Thymus (tissue), 11 donors: Measurements from ENCODE around the gene TFDP1. TPM values are rescaled to one million over a fixed set of nuclear protein-coding genes. Genes with fewer than 3 reads are reported as not detected.
"Not testable (repeated sequence)": the region's sequence is repeated elsewhere in the genome, so short reads cannot be mapped to it uniquely, and the experiment has no call there.

ENCODE experiments used
- DNase-seq, 9 donors: peaks; one replicate each; pipeline ENCODE4 v3.0.0-alpha.2; 2013; ENCODE audit warnings: low spot score in 9 of 9, low read depth in 6 of 9, missing footprints in 1 of 9
- H3K27ac ChIP-seq, 2 donors: one replicate each; pipeline ENCODE4 v1.5.1; 2013; ENCODE audit warnings: control low read depth in 1 of 2, low read depth in 1 of 2, low read length in 1 of 2, mild to moderate bottlenecking in 1 of 2, moderate library complexity in 1 of 2
- H3K27me3 ChIP-seq, 2 donors: one replicate each; pipeline ENCODE4 v1.5.1; 2013; ENCODE audit warnings: low read length in 1 of 2; ENCODE audit not compliant: control insufficient read depth in 2 of 2, insufficient read depth in 1 of 2
- H3K36me3 ChIP-seq, 2 donors: one replicate each; pipeline ENCODE4 v1.5.1; 2013; ENCODE audit warnings: low read length in 1 of 2, mild to moderate bottlenecking in 1 of 2, moderate library complexity in 1 of 2; ENCODE audit not compliant: control insufficient read depth in 2 of 2, insufficient read depth in 2 of 2
- H3K4me1 ChIP-seq, 2 donors: one replicate each; pipeline ENCODE4 v1.5.1; 2013; ENCODE audit warnings: low read length in 2 of 2; ENCODE audit not compliant: control insufficient read depth in 2 of 2, insufficient read depth in 2 of 2
- H3K4me3 ChIP-seq, 2 donors: one replicate each; pipeline ENCODE4 v1.5.1; 2013; ENCODE audit warnings: low read length in 2 of 2, control low read depth in 1 of 2, mild to moderate bottlenecking in 1 of 2
- H3K9me3 ChIP-seq, 2 donors: one replicate each; pipeline ENCODE4 v1.5.1; 2013; ENCODE audit warnings: low read length in 1 of 2, mild to moderate bottlenecking in 1 of 2; ENCODE audit not compliant: control insufficient read depth in 2 of 2, insufficient read depth in 1 of 2
- WGBS: extraction: QIAGEN DNeasy Blood & Tissue Kit; methylation state at CpG from one replicate; pipeline ENCODE4 v1.1.7; 2013; 5-methylcytosine and 5-hydroxymethylcytosine counted together
- polyA plus RNA-seq: library from polyadenylated mRNA; stranded (reverse); fragments of 200-250 nt; gene quantifications from one replicate; pipeline ENCODE4 v1.2.3, GENCODE V29; 2013
- total RNA-seq: library from RNA; stranded (reverse); fragments of 120-200 nt; gene quantifications from one replicate; pipeline ENCODE4 v1.2.4, GENCODE V29; 2013
- donor health status: healthy.

The TFDP1 gene
- total and polyA plus RNA-seq, 2 donors, result 30.0 to 46.3 TPM

GRCh38 chr13:113589251-113589960 lies 4.9 kb downstream of the TFDP1 start:
- Histone ChIP-seq H3K27me3 (no peaks in the 10 kb centered on the region), H3K4me1 (peaks cover 16 to 26% of the 10 kb centered on the region in 2 donors), H3K36me3 (peaks cover 29 to 47% of the 10 kb centered on the region in 2 donors), H3K4me3 (no peak overlapping the region), H3K9me3 (peaks cover 0 to 22% of the 10 kb centered on the region in 2 donors), H3K27ac (no peak overlapping the region)
- 98% methylated on average over 18 of the region's 18 CpGs for WGBS
- no peak for DNase-seq

DNA sequence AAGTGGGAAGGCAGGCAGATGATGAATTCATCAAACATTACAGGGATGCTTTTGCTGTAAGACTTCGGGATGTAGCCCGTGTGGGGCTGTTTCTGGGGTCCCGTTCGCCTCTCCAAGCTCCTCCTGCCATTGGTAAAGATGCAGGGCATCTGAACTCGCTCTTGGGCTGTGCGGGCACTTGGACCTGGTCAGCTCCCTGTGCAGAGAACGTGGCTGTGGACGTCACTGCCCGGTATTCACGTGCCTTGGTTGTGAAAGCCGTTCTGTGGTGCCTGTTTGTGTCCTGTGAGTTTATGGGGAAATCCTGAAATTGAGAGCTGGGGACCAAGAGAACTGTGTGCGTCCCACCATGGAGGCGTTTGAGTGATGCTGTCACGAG lies 5.4 kb downstream of the TFDP1 start:
- DNase-seq, result no peak
- 98% methylated on average over 14 of the region's 14 CpGs for WGBS

GRCh38 chr13:113591750-113592149 lies 7.2 kb downstream of the TFDP1 start:
- no peaks in the 10 kb centered on the region for H3K27me3 ChIP-seq
- no peak overlapping the region for H3K4me3 ChIP-seq
- 97% methylated on average over 11 of the region's 11 CpGs for WGBS
- no peak for DNase-seq
- H3K9me3 ChIP-seq, result peaks cover 0 to 24% of the 10 kb centered on the region in 2 donors
- H3K4me1 ChIP-seq, result peaks cover 4 to 15% of the 10 kb centered on the region in 2 donors
- H3K27ac ChIP-seq, result no peak overlapping the region
- H3K36me3 ChIP-seq, result peaks cover 42 to 56% of the 10 kb centered on the region in 2 donors

More for the DNA sequence above, 5.4 kb downstream of the TFDP1 start:
- H3K27me3 ChIP-seq, result no peaks in the 10 kb centered on the region
- peaks cover 30 to 47% of the 10 kb centered on the region in 2 donors for H3K36me3 ChIP-seq
- no peak overlapping the region for H3K27ac ChIP-seq
- H3K4me1 ChIP-seq, result peaks cover 16 to 26% of the 10 kb centered on the region in 2 donors
- peaks cover 0 to 22% of the 10 kb centered on the region in 2 donors for H3K9me3 ChIP-seq
- no peak overlapping the region for H3K4me3 ChIP-seq

DNA sequence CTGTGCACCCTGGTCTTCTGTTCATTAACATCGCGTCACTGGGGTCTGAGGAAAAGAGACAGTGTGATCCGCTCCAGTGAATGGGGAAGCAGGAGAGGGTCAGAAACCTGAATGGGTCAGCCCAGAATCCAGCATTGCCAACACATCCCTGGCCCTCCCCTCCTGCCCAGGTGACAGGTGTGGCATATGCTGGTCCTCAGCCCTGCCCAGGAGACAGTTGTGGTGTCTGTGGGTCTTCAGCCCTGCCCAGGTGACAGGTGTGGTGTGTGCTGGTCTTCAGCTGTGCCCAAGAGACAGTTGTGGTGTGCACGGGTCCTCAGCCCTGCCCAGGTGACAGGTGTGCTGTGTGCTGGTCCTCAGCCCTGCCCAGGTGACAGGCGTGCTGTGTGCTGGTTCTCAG lies 8.0 kb downstream of the TFDP1 start:
- Histone ChIP-seq H3K4me3 (no peak overlapping the region), H3K36me3 (peaks cover 50 to 59% of the 10 kb centered on the region in 2 donors), H3K27ac (no peak overlapping the region), H3K27me3 (no peaks in the 10 kb centered on the region), H3K9me3 (peaks cover 0 to 29% of the 10 kb centered on the region in 2 donors), H3K4me1 (peaks cover 0 to 9% of the 10 kb centered on the region in 2 donors)
- DNase-seq, result no peak
- WGBS, result 99% methylated on average over 5 of the region's 5 CpGs

DNA sequence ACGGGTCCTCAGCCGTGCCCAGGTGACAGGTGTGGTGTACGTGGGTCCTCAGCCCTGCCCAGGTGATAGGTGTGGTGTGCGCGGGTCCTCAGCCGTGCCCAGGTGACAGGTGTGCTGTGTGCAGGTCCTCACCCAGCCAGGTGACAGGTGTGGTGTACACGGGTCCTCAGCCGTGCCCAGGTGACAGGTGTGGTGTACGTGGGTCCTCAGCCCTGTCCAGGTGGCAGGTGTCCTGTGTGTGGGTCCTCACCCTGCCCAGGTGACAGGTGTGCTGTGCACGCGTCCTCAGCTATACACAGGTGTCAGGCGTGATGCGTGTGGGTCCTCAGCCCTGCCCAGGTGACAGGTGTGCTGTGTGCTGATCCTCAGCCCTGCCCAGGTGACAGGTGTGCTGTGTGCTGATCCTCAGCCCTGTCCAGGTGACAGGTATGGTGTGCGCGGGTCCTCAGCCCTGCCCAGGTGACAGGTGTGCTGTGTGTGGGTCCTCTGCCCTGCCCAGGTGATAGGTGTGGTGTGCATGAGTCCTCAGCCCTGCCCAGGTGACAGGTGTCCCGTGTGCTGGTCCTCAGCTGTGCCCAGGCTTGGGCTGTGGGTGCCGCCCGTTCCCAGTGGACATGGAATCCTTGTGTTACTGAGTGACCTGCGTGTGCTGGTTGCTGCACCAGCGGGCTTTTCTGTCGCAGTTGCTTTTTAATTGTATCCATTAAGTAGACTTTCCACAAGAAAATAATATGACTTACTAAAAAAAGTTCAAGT lies 9.7 kb downstream of the TFDP1 start:
- not testable (repeated sequence) for H3K27me3 ChIP-seq, H3K4me3 ChIP-seq, H3K27ac ChIP-seq, H3K4me1 ChIP-seq, DNase-seq
- WGBS, result 98% methylated on average over 21 of the region's 21 CpGs
- peaks cover 0 to 35% of the 10 kb centered on the region in 2 donors for H3K9me3 ChIP-seq
- H3K36me3 ChIP-seq, result peaks cover 46 to 52% of the 10 kb centered on the region in 2 donors

GRCh38 chr13:113595131-113595530 lies 10.6 kb downstream of the TFDP1 start:
- H3K4me3 ChIP-seq, result no peak overlapping the region
- peaks cover 46 to 56% of the 10 kb centered on the region in 2 donors for H3K36me3 ChIP-seq
- no peaks in the 10 kb centered on the region for H3K27me3 ChIP-seq
- no peak overlapping the region for H3K27ac ChIP-seq
- DNase-seq, result no peak
- WGBS, result 98% methylated on average over 8 of the region's 8 CpGs
- H3K4me1 ChIP-seq, result no peaks in the 10 kb centered on the region
- peaks cover 0 to 40% of the 10 kb centered on the region in 2 donors for H3K9me3 ChIP-seq

DNA sequence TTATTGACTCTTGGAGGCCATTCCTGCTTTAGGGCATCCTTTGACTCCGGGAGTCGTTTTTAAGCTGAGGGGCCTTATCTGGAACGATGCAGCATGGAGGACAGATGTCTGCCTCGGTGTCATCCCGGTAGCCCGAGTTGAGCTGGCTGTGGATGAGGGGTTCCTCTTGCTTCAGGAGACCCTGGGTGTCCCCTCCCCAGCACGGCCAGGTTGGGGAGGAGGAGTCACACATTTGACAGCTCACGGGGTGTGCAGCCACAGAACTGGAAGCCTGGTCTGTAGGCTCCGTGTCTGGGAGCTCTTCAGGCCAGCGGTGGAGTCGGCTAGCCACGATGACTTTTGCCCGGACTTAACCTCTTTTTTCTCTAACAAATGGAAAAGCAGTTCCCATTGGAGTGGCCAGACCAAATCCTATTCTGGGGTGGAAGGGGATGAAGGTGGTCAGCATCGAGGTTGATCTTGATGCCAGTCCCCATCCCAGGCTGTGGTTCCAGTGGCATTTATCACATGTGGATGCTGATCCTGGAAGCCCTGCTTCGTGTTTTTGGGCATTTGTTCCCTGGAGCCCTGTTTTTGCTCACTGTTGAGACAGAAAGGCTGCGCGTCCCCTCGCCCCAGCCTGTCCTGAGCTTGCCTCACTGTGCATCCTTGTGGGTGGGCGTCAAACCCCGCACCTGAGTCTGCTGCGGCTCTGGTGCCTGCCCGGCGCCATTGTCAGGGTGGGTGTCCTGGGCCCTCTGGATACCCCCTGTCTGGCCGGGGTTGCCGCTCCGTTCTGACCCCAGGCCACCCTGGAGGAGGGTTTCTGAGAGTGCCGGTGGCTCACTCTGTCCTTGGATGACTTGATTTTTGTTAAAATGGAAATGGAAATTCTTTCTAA lies 12.0 kb downstream of the TFDP1 start:
- DNase-seq, result no peak

DNA sequence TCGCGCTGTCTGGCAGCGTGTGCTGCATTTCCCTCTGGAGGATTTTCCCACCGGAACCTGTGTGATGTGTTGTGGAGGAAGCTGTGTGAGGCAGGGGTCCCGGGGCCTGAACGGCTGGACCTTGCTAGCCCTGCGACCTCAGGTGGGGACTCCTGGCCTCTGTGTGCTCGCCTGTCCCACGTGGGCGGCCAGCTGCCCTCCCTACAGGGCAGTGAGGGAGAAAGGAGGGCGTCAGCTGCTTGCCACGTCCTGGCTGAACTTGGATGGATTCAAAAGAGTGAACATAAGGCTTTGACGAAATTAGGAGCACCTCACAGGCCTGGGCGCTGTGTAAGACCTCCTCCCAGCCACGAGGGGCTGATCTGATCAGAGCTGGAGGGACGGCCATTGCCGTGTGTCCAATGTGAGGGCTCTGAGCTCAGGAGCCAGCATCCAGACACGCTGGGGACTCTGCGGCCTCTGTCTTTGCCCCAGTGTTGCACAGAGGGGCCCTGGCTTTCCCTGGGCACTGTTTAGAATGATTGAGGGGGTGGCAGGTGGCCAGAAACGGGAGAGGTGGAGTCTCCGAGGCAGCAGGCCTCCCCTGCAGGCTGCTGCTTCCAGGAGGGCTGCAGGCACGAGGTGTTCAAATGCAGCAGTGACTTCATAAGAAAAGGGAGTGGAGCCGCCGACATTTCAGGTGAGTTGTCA lies 13.0 kb downstream of the TFDP1 start:
- peaks cover 40 to 56% of the 10 kb centered on the region in 2 donors for H3K36me3 ChIP-seq
- no peaks in the 10 kb centered on the region for H3K27me3 ChIP-seq
- H3K27ac ChIP-seq, result no peak overlapping the region
- no peaks in the 10 kb centered on the region for H3K4me1 ChIP-seq
- no peak overlapping the region for H3K4me3 ChIP-seq
- DNase-seq, result no peak
- 97% methylated on average over 24 of the region's 24 CpGs for WGBS
- peaks cover 0 to 38% of the 10 kb centered on the region in 2 donors for H3K9me3 ChIP-seq

More for the DNA sequence above, 12.0 kb downstream of the TFDP1 start:
- Histone ChIP-seq H3K4me1 (no peaks in the 10 kb centered on the region), H3K36me3 (peaks cover 48 to 64% of the 10 kb centered on the region in 2 donors), H3K4me3 (no peak overlapping the region), H3K27ac (no peak overlapping the region), H3K9me3 (peaks cover 0 to 46% of the 10 kb centered on the region in 2 donors), H3K27me3 (no peaks in the 10 kb centered on the region)
- 97% methylated on average over 27 of the region's 27 CpGs for WGBS
